ENCODE measurements around the gene HSD17B1. TPM values are rescaled to one million over a fixed set of nuclear protein-coding genes. Genes with fewer than 3 reads are reported as not detected.
"Not testable (repeated sequence)": the region's sequence is repeated elsewhere in the genome, so short reads cannot be mapped to it uniquely, and the experiment has no call there.

Gene HSD17B1
- 0.91 and 1.7 TPM in 2 replicates for total RNA-seq (2014; rRNA removed; shearing (Covaris generic))

- not testable (repeated sequence) for DNase-seq (ENCODE audit: low spot score)
Observed at GRCh38 chr17:42552736-42553135, at the start of gene HSD17B1. Gene HSD17B1 (plus strand): TSS chr17:42552923. CDS start chr17:42552934, 11 bp downstream.

GRCh38 chr17:42502926-42503325, 49.8 kb upstream of the HSD17B1 start:
- DNase-seq (ENCODE audit: low spot score) = no peak

- DNase-seq (ENCODE audit: low spot score) = no peak
Observed at GRCh38 chr17:42507671-42508070, 45.1 kb upstream of the HSD17B1 start.

- no peak for DNase-seq (ENCODE audit: low spot score)
Observed at GRCh38 chr17:42508426-42509165, 44.1 kb upstream of the HSD17B1 start.

GRCh38 chr17:42509409-42509808, 43.3 kb upstream of the HSD17B1 start:
- no peak for DNase-seq (ENCODE audit: low spot score)

- DNase-seq (ENCODE audit: low spot score) = no peak
Observed at GRCh38 chr17:42509841-42510240, 42.9 kb upstream of the HSD17B1 start.

- DNase-seq (ENCODE audit: low spot score) = no peak
Observed at GRCh38 chr17:42512246-42512645, 40.5 kb upstream of the HSD17B1 start.

GRCh38 chr17:42512733-42513251, 39.9 kb upstream of the HSD17B1 start:
- DNase-seq (ENCODE audit: low spot score) = no peak

GRCh38 chr17:42513686-42514085, 39.0 kb upstream of the HSD17B1 start:
- DNase-seq (ENCODE audit: low spot score) = no peak

GRCh38 chr17:42514279-42514678, 38.4 kb upstream of the HSD17B1 start:
- DNase-seq (ENCODE audit: low spot score) = no peak

GRCh38 chr17:42514867-42515266, 37.9 kb upstream of the HSD17B1 start:
- no peak for DNase-seq (ENCODE audit: low spot score)

GRCh38 chr17:42517516-42517915, 35.2 kb upstream of the HSD17B1 start:
- DNase-seq (ENCODE audit: low spot score) = peak; percentile 94

GRCh38 chr17:42518046-42518754, 34.5 kb upstream of the HSD17B1 start:
- peak; percentile 93 for DNase-seq (ENCODE audit: low spot score)

GRCh38 chr17:42518755-42519545, 33.8 kb upstream of the HSD17B1 start:
- DNase-seq (ENCODE audit: low spot score) = peak; percentile 69

- DNase-seq (ENCODE audit: low spot score) = peak; percentile 77
Observed at GRCh38 chr17:42519546-42520491, 32.9 kb upstream of the HSD17B1 start.

GRCh38 chr17:42520540-42520951, 32.2 kb upstream of the HSD17B1 start:
- DNase-seq (ENCODE audit: low spot score) = no peak

- DNase-seq (ENCODE audit: low spot score) = no peak
Observed at GRCh38 chr17:42521036-42521435, 31.7 kb upstream of the HSD17B1 start.

GRCh38 chr17:42521666-42522262, 31.0 kb upstream of the HSD17B1 start:
- no peak for DNase-seq (ENCODE audit: low spot score)

- no peak for DNase-seq (ENCODE audit: low spot score)
Observed at GRCh38 chr17:42522263-42522790, 30.4 kb upstream of the HSD17B1 start.

GRCh38 chr17:42522798-42523278, 29.9 kb upstream of the HSD17B1 start:
- no peak for DNase-seq (ENCODE audit: low spot score)

Measured in HT-29 (cell line).